Stimulated activated CD8-positive, alpha-beta memory T cell treated with anti-CD3 and anti-CD28 coated beads, Interleukin-2, amount 100 ng/mL, for 48 hours (primary cell): ENCODE results near the gene SLC6A15.

Experiments
- DNase-seq, 2 donors: peaks; one replicate each; pipeline ENCODE4 v3.0.0-alpha.2; 2020; ENCODE audit warnings: low read depth in 2 of 2

The SLC6A15 gene

DNA sequence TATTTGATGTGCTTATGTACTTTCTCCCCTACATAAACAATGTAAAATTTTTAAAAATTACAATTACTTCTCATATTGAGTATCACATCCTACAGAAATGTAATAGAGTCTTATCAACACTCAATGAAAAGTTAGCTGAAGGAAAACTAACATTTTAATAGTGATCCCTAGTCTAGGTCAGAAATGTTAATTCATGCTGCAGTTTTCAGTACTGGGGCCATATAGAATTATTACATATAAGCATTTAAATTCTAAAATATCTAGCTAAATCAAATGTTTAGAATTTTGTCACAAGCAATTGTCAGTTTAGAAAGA, 37.8 kb downstream of the SLC6A15 start:
- DNase-seq = no peak

DNA sequence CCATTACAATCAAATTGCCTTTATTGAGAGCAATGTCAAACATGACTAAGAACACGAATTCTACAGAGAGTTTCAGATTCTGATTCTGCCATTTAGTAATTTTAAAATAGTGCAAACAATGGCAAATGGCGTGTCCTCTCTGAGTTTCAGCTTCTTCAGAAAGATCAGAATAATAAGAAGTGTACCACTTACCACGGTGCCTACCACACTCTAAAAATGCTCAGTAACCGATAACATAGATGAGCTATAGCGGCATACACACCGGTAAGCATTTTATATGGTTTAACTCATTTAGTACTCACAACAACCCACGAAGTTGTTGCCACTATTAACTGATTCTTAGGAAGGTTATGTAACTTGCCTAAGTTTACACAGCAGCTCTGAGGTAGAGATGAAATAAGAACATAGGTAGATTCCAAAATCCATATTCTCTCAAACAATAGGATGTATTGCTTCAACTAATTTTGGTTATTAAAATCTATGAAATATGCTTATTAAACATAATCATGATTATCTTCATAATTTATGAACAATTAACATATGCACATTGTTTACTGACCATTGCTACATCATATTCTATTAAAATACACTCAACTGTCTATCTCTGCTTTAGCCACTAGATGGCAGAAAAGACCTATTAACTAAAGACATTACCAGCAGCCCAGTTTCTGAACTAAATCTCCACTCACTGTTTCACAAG, 38.3 kb downstream of the SLC6A15 start:
- DNase-seq = no peak

- DNase-seq = no peak
These were observed 50.4 kb downstream of the SLC6A15 start for GRCh38 chr12:84862186-84862585.

DNA sequence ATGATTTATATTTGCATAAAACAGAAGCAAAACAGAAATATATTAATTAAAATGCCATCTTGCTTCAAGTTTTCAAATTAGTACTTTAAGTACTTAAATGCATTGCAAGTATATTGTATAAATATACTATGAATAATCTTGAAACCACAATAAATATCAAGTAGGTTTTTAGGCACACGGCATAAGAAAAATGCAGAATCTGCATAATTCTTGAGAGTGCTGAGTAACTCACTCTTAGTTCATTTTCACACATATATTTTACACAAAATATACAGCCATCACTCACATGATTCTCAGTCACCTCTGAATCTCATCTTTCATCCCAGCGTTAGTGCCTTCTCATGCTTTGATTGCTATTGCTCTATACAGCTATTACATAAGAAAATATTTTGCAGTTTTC, 51.9 kb downstream of the SLC6A15 start:
- DNase-seq = no peak

DNA sequence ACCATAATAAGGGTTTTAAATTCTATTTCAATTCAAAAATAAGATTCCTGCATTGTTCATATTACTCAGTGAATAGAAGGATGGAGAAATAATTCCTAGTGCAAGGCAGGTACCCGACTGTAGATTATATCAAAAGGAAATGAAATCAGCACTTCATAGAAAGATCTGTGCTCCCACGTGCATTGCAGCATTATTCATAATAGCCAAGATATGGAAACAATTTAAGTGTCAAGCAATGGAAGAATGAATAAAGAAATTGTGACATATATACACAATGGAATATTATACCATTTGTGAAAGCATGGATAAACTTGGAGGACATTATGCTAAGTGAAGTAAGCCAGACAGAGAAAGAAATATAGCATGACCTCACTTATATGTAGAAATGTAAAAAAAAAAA, 53.8 kb downstream of the SLC6A15 start:
- DNase-seq = no peak

DNA sequence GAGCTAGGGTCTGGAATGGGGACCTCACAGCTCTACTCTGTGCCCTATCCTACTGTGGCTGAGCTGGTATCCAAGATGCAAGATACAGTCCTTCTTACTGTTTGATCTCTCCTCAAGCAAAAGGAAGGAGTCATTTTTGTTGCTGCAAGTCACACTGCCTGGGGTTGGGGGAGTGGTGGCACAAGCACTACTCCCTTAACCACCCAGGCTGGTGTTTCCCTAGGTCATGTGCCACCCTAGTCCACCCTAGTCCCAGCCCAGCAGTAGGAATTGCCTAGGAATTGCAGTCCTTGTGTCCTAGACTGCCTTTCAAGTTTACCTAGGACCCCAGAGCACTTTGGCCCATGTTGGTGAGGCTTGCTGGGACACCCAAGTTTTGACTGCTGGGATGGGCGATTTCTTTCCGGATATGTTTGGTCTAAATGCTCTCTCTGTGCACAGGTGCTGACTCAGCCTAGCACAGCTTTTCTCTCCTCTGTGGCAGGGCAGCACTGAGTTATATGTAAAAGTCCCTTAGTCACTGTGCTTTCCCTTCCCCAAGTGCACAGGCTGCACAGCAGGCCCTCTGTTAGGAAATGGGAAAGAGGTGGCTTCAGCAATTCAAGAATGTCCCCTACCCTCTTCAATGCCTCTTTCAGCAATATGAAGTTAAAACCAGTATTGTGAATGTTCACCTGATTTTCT, 54.9 kb downstream of the SLC6A15 start:
- no peak for DNase-seq

DNA sequence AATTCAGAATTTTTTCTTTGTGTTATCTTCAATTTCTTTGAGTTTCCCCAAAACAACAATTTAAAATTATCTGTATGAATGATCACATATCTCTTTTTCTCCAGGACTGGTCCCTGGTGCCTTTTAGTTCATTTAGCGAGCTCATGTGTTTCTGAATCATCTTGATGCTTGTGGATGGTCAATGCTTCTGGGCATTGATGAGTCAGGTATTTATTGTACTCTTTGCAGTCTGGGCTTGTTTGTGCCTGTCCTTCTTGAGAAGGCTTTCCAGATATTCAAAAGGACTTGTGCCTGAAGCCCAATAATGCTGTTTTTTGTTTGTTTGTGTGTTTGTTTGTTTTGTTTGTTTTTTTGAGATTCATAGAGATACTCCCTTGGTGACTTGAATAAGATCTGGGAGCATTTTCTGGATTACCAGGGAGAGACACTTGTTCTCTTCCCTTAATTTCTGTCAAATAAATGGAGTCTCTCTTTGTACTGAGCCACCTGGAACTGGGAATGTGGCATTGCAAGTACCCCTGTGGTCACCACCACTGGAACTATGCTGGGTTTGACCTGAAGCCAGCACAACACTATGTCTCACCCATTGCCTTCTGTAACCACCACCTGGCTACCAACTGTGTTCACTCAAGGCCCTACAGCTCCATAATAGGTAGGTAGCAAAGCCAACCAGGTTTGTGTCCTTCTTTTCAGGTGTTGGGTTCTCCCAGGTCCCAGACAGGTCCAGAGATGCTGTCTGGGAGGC, 56.3 kb downstream of the SLC6A15 start:
- DNase-seq = no peak

DNA sequence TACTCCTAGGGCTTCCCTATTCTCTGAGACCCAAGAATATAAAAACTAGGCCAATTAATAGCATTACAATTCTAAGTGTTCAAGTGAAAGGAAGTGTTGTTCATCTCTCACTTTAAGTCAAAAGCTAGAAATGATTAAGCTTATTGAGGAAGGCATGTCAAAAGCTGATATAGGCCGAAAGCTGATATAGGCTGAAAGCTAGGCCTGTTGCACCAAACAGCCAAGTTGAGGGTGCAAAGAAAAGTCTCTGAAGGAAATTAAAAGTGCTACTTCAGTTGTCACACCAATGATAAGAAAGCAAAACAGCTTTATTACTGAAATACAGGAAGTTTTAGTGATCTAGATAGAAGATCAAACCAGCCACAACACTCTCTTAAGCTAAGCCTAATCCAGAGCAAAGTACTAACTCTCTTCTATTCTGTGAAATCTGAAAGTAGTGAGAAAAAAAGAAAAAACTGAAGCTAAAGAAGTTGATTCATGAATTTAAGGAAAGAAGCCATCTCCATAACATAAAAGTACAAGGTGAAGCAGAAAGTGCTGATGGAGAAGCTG, 68.9 kb downstream of the SLC6A15 start:
- DNase-seq = no peak

DNA sequence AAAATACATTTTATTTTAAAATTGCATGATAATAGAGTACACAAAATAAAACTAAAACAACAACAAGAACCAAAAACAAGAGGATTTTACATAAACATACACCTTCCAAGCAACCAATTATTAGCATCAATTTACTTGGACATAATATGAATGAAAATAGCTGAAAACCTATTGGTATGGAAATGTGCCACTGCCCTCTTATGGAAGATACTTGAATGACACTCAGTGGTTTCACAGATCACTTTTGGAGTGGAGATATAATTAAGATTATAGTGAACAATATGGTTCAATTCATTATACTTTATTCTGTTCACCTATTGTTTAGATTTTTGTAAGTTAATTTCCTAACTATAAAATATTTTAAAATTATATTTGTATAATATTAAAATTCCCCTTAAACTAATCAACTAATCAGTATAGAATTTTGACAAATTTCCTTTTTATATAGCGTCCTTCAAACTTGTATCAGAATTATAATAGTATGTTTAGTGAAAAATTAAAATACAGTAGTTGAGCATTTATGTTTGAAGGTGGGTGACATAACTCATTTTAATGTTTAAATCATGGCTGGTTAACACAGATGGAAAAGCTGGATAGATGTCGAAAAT, 70.1 kb downstream of the SLC6A15 start:
- no peak for DNase-seq

DNA sequence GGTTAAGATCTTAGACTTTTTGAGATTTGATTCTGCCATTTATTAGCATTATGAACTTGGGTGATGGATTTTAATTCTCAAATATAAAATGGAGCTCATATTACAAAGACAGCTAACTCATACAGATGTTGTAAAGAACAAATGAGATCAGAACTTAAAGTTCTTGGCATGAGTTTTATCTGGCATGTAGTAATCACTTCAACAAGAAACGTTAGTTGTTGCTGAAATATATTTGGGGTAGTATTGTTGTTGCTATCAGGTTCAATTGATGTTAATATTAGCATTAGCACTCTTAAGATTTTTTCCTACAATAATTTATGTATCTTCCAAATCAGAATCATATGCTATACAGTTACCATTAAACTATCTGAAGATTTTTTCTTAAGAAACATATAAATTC, 71.0 kb downstream of the SLC6A15 start:
- DNase-seq = no peak

GRCh38 chr12:84840356-84840755, 72.2 kb downstream of the SLC6A15 start:
- DNase-seq = no peak

GRCh38 chr12:84826925-84827324, 85.7 kb downstream of the SLC6A15 start:
- no peak for DNase-seq

- no peak for DNase-seq
These were observed 87.5 kb downstream of the SLC6A15 start for GRCh38 chr12:84825149-84825548.

DNA sequence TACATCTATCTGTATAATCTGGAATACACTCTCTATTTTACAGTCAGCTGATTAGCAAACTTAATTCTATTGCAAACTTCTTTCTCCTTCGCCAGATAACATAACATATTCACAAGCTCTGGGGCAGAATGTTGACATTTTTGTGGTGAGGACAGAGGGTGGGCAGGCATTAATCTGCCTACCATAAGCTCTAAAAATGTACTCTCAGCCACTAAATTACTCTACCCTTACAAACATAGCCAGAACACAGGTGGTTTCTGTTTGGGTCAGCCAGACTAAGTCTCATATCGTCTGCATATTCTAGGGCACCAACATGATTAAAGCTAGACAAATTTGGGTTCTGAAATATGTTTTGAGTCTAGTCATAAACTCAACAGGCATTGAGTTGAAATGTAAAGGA, 90.1 kb downstream of the SLC6A15 start:
- no peak for DNase-seq

GRCh38 chr12:84816916-84817695, 95.5 kb downstream of the SLC6A15 start:
- DNase-seq = no peak

GRCh38 chr12:84814664-84815245, 97.8 kb downstream of the SLC6A15 start:
- DNase-seq = no peak

GRCh38 chr12:84813780-84814663, 98.6 kb downstream of the SLC6A15 start:
- DNase-seq = no peak

DNA sequence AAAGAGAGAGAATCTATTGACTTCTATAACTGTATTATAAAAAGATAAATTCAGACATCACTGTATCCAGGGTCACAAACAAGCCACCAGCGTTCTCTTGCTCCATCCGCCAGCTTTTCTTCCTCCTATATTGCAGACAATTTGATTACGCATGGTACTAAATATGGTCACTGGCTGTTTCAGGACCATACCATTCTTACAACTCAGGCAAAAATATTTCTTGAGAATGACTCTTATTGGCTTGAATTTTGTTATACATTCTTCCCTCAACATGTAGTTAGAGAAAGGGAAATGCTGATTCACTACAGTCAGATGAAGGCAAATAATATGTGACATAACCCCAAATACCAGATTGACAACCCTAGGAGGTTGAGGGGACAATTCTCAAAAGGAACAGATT, 101.3 kb downstream of the SLC6A15 start:
- no peak for DNase-seq

- no peak for DNase-seq
These were observed 102.0 kb downstream of the SLC6A15 start for GRCh38 chr12:84810611-84811010.
